Amniotic stem cell (primary cell): ENCODE measurements around the gene MAP6.
"Not testable (repeated sequence)": the region's sequence is repeated elsewhere in the genome, so short reads cannot be mapped to it uniquely, and the experiment has no call there.

Source experiments
- DNase-seq: peaks from one replicate; lab custom pipeline; 2025; lab: John Stamatoyannopoulos, UW

Gene MAP6

GRCh38 chr11:75591371-75591770 is 77.5 kb downstream of the MAP6 start:
- no peak for DNase-seq

GRCh38 chr11:75589933-75590332 is 78.9 kb downstream of the MAP6 start:
- no peak for DNase-seq

GRCh38 chr11:75589051-75589450 is 79.8 kb downstream of the MAP6 start:
- no peak for DNase-seq

GRCh38 chr11:75588051-75588481 is 80.8 kb downstream of the MAP6 start:
- no peak for DNase-seq

- DNase-seq, result no peak
These were observed 82.4 kb downstream of the MAP6 start for GRCh38 chr11:75586395-75586794.

GRCh38 chr11:75585293-75585670 is 83.6 kb downstream of the MAP6 start:
- DNase-seq, result no peak

GRCh38 chr11:75584659-75585292 is 84.1 kb downstream of the MAP6 start:
- not testable (repeated sequence) for DNase-seq

- no peak for DNase-seq
These were observed 84.8 kb downstream of the MAP6 start for GRCh38 chr11:75583718-75584658.

- DNase-seq, result peak; percentile 73
These were observed 85.7 kb downstream of the MAP6 start for GRCh38 chr11:75582895-75583717.

- DNase-seq, result no peak
These were observed 86.3 kb downstream of the MAP6 start for GRCh38 chr11:75582506-75582894.

- DNase-seq, result no peak
These were observed 89.0 kb downstream of the MAP6 start for GRCh38 chr11:75579841-75580240.

- DNase-seq, result no peak
These were observed 89.9 kb downstream of the MAP6 start for GRCh38 chr11:75578977-75579376.

- no peak for DNase-seq
These were observed 91.6 kb downstream of the MAP6 start for GRCh38 chr11:75577207-75577606.

- no peak for DNase-seq
These were observed 92.3 kb downstream of the MAP6 start for GRCh38 chr11:75576499-75576918.

- no peak for DNase-seq
These were observed 92.8 kb downstream of the MAP6 start for GRCh38 chr11:75576017-75576416.

- no peak for DNase-seq
These were observed 93.9 kb downstream of the MAP6 start for GRCh38 chr11:75574698-75575602.

GRCh38 chr11:75572744-75573143 is 96.1 kb downstream of the MAP6 start:
- no peak for DNase-seq

GRCh38 chr11:75571625-75572024 is 97.2 kb downstream of the MAP6 start:
- no peak for DNase-seq

- DNase-seq, result no peak
These were observed 98.2 kb downstream of the MAP6 start for GRCh38 chr11:75570559-75571139.

- no peak for DNase-seq
These were observed 100.1 kb downstream of the MAP6 start for GRCh38 chr11:75568616-75569219.

- DNase-seq, result no peak
These were observed 100.9 kb downstream of the MAP6 start for GRCh38 chr11:75567971-75568370.
